ENCODE data around the gene ARID5B. TPM values are rescaled to one million over a fixed set of nuclear protein-coding genes. Genes with fewer than 3 reads are reported as not detected.
A peak's percentile ranks its signal among the peaks of the same experiment; 100 is the strongest.

The ARID5B gene
- total RNA-seq, 1 donor from 2014 or later = 63.8 TPM

GRCh38 chr10:62116896-62117295 is 215.4 kb downstream of the ARID5B start:
- ATAC-seq (no peak), DNase-seq (ENCODE audit: low spot score) (no peak)
- intact Hi-C loops (cut with DNase I) = no loop called here

- ATAC-seq (no peak), DNase-seq (ENCODE audit: low spot score) (no peak)
- intact Hi-C loops (cut with DNase I) = no loop called here
These were observed 219.7 kb downstream of the ARID5B start for GRCh38 chr10:62121187-62121530.

DNA sequence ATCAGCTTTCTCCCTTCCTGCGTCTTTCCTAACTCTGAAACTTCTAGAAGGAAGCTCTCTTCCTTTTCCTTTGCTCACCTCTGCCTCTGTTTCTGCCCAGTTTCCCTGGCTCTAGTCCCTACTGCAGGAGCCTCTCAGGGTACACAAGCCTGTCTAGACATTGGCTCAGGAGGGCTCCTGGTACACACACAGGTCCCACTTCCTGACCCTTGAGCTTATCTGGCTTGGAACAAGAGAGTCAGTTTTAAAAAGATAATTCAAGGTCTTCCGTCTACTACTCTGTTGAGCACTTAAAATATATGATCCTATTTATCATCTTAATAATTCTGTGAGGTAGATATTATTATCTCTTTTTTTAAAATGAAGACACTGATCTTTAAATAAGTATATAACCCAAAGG is 226.5 kb downstream of the ARID5B start:
- ATAC-seq (no peak), DNase-seq (ENCODE audit: low spot score) (no peak)
- intact Hi-C loops (cut with DNase I) = no loop called here

GRCh38 chr10:62130948-62131347 is 229.4 kb downstream of the ARID5B start:
- intact Hi-C loops (cut with DNase I) = no loop called here
- peak; percentile 24 for ATAC-seq
- no peak for DNase-seq (ENCODE audit: low spot score)

GRCh38 chr10:62131724-62132123 is 230.2 kb downstream of the ARID5B start:
- no peak for ATAC-seq
- intact Hi-C loops (cut with DNase I) = no loop called here
- DNase-seq (ENCODE audit: low spot score) = no peak

- ATAC-seq (no peak), DNase-seq (ENCODE audit: low spot score) (no peak)
- intact Hi-C loops (cut with DNase I) = no loop called here
These were observed 232.1 kb downstream of the ARID5B start for GRCh38 chr10:62133618-62134017.

GRCh38 chr10:62136931-62137330 is 235.4 kb downstream of the ARID5B start:
- intact Hi-C loops (cut with DNase I) = no loop called here
- DNase-seq (ENCODE audit: low spot score) (no peak), ATAC-seq (no peak)

Other genes with a start within 250 kb of the ARID5B start
- not detected for gene CABCOCO1, start 238.8 kb upstream of the ARID5B start, total RNA-seq